ENCODE results near the gene GARNL3. TPM values are rescaled to one million over a fixed set of nuclear protein-coding genes. Genes with fewer than 3 reads are reported as not detected.
A peak's percentile ranks its signal among the peaks of the same experiment; 100 is the strongest.

GARNL3 gene
- total RNA-seq, 2 experiments from 2014 or later: 1.6 to 2.0 TPM

DNA sequence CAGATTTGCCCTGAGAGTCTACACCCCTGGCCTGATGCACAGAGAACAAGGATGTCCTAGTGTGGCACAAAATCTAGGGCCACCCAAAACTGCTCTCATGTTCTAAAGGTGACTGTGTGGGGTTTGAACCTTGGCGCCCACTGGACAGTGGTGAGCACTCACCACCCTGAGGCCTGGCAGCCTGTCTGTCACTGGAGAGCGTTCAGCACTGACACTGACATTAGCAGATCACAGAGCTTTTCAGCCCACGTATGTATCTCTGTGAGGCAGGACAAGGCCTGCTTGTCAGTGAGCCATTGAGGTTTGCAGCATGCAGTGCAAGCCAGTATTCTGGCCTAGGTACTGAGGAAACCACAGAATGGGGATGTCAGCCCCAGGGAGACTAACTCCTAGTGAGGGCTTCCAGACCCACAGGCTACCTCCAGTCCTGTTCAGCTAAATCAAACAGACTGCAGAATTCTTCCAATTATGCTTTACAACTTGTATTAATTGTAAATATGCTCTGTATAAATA, 93.5 kb downstream of the GARNL3 start:
- CTCF ChIA-PET: interaction anchor here (0.8 kb wide), 1 partner anchor 42 kb away, joined by 3 read pairs; no protein-coding TSS in a partner anchor
- Mint-ChIP-seq H3K27ac (no peak overlapping the region), H3K4me3 (no peak overlapping the region)

DNA sequence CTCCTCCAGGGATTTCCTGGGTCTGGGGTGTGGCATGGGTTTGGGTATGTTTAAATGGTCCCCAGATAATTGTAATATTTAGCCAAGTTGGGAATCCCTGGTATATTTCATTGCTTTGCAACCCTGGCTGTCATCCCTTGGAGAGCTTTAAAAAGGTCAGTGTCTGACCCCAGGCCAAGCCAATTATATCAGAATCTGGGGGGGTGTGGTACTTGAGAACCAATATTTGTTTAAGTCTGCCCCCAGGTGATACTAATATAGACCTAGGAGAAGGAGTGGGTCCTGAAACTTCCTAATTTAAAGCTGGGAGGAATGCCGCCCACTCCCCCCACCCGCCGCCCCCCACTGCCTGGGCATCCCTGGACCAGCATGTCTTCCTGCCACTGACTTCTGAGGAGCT, 94.2 kb downstream of the GARNL3 start:
- ChIA-PET CTCF (no interaction called here), POLR2A (interaction anchor here (0.5 kb wide), 1 partner anchor 30 kb away, joined by 9 read pairs; no protein-coding TSS in a partner anchor)
- no peak overlapping the region for H3K4me3 Mint-ChIP-seq
- peaks cover 7% of the 10 kb centered on the region for H3K4me1 Mint-ChIP-seq
- no peaks in the 10 kb centered on the region for H3K36me3 Mint-ChIP-seq (ENCODE audit: low read depth)
- peaks cover 31% of the 10 kb centered on the region for H3K27me3 Mint-ChIP-seq
- no peaks in the 10 kb centered on the region for H3K9me3 Mint-ChIP-seq
- no peak for DNase-seq
- H3K27ac Mint-ChIP-seq: no peak overlapping the region

More for the DNA sequence above, 93.5 kb downstream of the GARNL3 start:
- DNase-seq: no peak
- Mint-ChIP-seq H3K27me3 (peaks cover 32% of the 10 kb centered on the region), H3K4me1 (peaks cover 7% of the 10 kb centered on the region), H3K9me3 (no peaks in the 10 kb centered on the region), H3K36me3 (ENCODE audit: low read depth) (no peaks in the 10 kb centered on the region)
- POLR2A ChIA-PET: no interaction called here

DNA sequence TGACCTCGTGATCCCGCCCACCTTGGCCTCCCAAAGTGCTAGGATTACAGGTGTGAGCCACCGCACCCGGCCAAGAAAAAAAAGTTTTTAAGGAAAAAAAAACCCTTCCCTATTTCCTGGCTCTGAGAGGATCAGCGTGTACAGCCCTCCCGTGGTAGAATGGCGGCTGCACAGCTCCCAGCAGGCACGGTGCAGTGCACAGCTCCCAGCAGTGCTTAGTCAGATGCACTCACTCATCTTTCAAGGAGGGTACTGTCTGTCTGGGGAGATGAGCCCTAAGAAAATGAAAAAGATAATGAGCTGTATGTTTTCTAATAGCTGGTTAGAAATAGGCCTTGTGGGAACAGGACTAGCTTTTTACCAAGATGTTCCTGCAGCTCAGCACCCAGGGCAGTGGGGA, 95.7 kb downstream of the GARNL3 start:
- Mint-ChIP-seq H3K27me3 (peaks cover 32% of the 10 kb centered on the region), H3K9me3 (no peaks in the 10 kb centered on the region), H3K36me3 (ENCODE audit: low read depth) (no peaks in the 10 kb centered on the region), H3K27ac (no peak overlapping the region), H3K4me1 (peaks cover 7% of the 10 kb centered on the region), H3K4me3 (no peak overlapping the region)
- ChIA-PET POLR2A (interaction anchor here (0.5 kb wide), 1 partner anchor 89 kb away, joined by 3 read pairs; no protein-coding TSS in a partner anchor), CTCF (interaction anchor here (0.7 to 1.4 kb wide), 3 partner anchors 9 to 1441 kb away, joined by 3 to 8 read pairs (median 3); partner anchors contain the start of gene SLC2A8)
- no peak for DNase-seq

DNA sequence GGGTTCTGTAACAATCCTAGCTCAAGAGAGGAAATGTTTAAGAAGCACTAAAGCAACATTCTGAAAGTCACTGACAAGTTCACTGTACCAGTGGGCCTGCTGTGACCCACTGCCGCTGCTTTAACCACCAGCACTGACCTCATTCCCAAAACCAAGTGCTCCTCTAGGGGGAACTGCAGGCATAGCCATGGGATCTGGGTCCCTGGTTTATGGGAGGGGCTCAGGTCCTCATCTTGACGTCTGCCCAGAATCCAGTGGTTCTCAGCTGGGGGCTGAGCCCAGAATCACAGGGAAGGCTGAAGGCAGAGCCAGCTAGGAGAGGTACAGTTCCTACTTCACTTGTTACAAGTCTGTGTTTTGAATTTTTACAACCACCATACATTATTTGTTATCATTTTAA, 96.3 kb downstream of the GARNL3 start:
- Mint-ChIP-seq H3K27me3 (peaks cover 27% of the 10 kb centered on the region), H3K27ac (no peak overlapping the region), H3K9me3 (no peaks in the 10 kb centered on the region), H3K4me3 (no peak overlapping the region), H3K36me3 (ENCODE audit: low read depth) (no peaks in the 10 kb centered on the region), H3K4me1 (peaks cover 7% of the 10 kb centered on the region)
- no peak for DNase-seq
- CTCF ChIA-PET: interaction anchor here (1.1 to 1.4 kb wide), 2 partner anchors 9 to 36 kb away, joined by 3 to 8 read pairs; partner anchors contain the start of gene SLC2A8
- POLR2A ChIA-PET: no interaction called here

DNA sequence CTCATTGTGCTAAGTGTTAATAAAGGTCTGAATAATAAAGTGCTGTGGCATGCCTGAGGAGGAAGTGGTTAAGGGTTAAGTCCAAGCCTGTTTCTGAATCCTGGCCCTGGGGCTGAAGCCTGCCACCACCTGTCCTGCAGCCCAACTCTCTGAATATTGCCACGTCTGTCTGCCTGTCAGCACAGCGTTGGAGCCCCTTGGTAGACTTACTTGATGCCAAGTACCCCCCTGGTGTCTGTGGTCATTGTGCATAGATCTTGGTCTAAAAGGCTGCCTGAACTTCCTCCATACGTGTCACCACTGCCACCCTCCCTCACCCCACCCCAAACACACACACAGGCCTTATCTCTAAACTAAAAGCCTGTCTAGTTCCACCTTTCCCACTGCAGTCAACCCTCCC, 97.0 kb downstream of the GARNL3 start:
- Mint-ChIP-seq H3K27me3 (peaks cover 22% of the 10 kb centered on the region), H3K9me3 (no peaks in the 10 kb centered on the region), H3K4me1 (peaks cover 7% of the 10 kb centered on the region), H3K36me3 (ENCODE audit: low read depth) (no peaks in the 10 kb centered on the region), H3K27ac (peak overlapping the region; percentile 52), H3K4me3 (no peak overlapping the region)
- POLR2A ChIA-PET: no interaction called here
- CTCF ChIA-PET: no interaction called here
- DNase-seq: no peak

DNA sequence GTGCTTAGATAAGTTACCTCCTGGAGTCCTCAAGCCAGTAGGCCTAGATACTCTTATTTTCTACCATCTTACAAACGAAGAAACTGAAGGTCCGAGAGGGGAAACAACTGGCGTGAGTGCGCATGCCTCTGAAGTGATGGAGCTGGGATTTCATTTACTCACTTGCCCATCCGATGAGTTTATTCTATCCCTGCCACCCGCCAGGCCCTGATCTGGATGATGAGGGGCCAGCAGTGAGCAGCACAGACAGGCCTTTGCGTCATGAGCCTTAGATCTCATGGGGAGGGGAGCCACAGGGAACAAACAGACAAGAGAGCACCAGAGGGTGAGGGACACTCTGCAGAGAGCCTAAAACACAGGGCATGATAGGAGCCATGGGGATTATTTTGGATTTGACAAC, 98.3 kb downstream of the GARNL3 start:
- POLR2A ChIA-PET: no interaction called here
- Mint-ChIP-seq H3K27ac (no peak overlapping the region), H3K27me3 (peaks cover 23% of the 10 kb centered on the region), H3K9me3 (no peaks in the 10 kb centered on the region), H3K4me1 (peaks cover 7% of the 10 kb centered on the region), H3K36me3 (ENCODE audit: low read depth) (no peaks in the 10 kb centered on the region), H3K4me3 (no peak overlapping the region)
- CTCF ChIA-PET: no interaction called here
- no peak for DNase-seq

DNA sequence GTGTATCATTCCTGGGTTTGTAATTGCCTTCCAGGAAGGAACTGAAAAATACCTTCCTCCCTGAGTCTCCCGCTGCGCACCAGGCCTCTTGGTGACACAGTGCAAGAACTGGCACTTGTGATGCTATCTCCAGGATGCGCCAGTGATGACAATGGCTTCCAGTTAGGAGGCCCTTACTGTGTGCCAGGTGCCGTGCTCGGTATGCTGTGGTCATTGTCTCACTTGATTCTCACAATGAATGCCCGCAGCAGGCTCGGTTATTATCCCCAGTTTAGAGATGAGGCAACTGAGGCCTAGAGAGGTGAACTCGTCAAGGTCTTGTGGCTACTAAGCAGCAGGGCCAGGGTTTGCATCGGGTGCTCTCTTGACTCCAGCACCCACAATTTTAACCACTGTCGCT, 100.9 kb downstream of the GARNL3 start:
- Mint-ChIP-seq H3K4me1 (peaks cover 7% of the 10 kb centered on the region), H3K9me3 (no peaks in the 10 kb centered on the region), H3K36me3 (ENCODE audit: low read depth) (no peaks in the 10 kb centered on the region), H3K27ac (no peak overlapping the region), H3K4me3 (no peak overlapping the region), H3K27me3 (peaks cover 39% of the 10 kb centered on the region)
- ChIA-PET POLR2A (no interaction called here), CTCF (no interaction called here)
- no peak for DNase-seq

DNA sequence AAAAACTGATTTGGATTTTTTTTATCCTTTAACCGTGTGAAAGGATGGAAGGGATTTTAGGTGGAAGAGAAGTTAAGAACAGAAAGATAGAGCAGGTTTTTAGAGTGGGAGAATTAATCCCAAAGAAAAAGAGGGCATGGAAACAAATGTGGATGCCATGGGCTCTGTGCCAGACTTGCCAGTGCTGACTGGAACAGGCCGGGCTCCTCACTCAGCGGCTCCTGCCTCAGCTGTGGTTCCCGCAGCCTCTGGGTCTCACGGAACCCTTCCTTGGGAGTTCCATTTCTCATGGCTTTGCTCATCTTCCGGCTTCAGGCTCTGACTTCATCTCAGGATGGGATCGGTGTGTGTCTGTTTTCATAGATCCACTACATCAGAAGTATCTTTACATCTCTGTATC, 102.0 kb downstream of the GARNL3 start:
- DNase-seq: no peak
- peaks cover 3% of the 10 kb centered on the region for H3K4me1 Mint-ChIP-seq
- ChIA-PET POLR2A (no interaction called here), CTCF (interaction anchor here (0.6 kb wide), 1 partner anchor 15 kb away, joined by 3 read pairs; no protein-coding TSS in a partner anchor)
- no peak overlapping the region for H3K27ac Mint-ChIP-seq
- H3K27me3 Mint-ChIP-seq: peaks cover 48% of the 10 kb centered on the region
- H3K9me3 Mint-ChIP-seq: no peaks in the 10 kb centered on the region
- H3K4me3 Mint-ChIP-seq: no peak overlapping the region
- no peaks in the 10 kb centered on the region for H3K36me3 Mint-ChIP-seq (ENCODE audit: low read depth)

DNA sequence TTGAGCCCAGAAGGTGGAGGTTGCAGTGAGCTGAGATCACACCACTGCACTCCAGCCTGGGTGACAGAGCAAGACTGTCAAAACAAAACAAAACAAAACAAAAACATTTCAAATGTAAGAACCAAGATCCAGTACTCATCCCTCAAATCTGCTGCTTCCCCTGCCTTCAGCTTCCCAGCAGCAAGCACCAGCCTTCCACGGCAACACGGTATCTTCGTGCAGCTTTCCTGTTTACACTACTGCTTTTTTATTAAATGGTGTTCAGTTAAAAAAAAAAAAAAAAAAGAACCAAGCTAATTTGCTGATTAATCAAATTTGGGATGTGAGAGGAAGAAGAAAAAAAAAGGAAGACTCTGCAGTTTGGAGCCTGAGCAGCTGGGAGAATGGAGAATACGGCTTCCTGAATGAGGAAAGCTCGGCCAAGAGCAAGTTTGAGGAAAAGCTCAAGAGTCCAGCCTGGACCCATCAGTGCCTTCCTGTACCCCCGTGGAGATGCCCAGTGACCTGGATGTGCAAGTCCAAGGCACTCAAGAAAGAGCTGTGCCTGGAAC, 104.4 kb downstream of the GARNL3 start:
- Mint-ChIP-seq H3K4me1 (no peaks in the 10 kb centered on the region), H3K27ac (no peak overlapping the region), H3K36me3 (ENCODE audit: low read depth) (no peaks in the 10 kb centered on the region), H3K4me3 (no peak overlapping the region), H3K27me3 (peaks cover 59% of the 10 kb centered on the region), H3K9me3 (no peaks in the 10 kb centered on the region)
- CTCF ChIA-PET: interaction anchor here (0.6 to 2.1 kb wide), 6 partner anchors 8 to 481 kb away, joined by 3 to 8 read pairs (median 4); no protein-coding TSS in a partner anchor
- DNase-seq: no peak
- POLR2A ChIA-PET: no interaction called here

DNA sequence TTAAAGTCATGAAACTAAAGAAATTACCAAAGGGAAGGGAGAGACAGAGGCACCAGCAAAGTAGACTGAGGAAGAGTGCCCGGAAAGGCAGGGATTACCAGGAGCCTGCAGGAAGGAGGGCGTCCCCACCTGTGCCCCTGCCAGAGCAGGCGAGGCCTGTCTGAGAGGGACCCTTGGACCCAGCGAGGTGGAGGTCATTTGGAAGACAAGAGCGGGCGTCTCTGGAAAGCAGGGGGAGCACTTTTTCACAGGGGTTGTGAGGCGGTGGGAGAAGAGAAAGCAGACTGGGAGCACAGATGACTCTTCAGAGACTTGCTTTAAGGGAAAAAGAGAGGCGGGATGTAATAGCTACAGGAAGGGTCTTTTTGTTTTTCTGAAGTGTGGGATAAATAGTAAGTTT, 104.9 kb downstream of the GARNL3 start:
- H3K27me3 Mint-ChIP-seq: peaks cover 59% of the 10 kb centered on the region
- CTCF ChIA-PET: interaction anchor here (0.6 to 2.1 kb wide), 5 partner anchors 9 to 482 kb away, joined by 3 to 8 read pairs (median 4); no protein-coding TSS in a partner anchor
- H3K4me1 Mint-ChIP-seq: no peaks in the 10 kb centered on the region
- no peak overlapping the region for H3K4me3 Mint-ChIP-seq
- no peaks in the 10 kb centered on the region for H3K36me3 Mint-ChIP-seq (ENCODE audit: low read depth)
- H3K9me3 Mint-ChIP-seq: no peaks in the 10 kb centered on the region
- POLR2A ChIA-PET: no interaction called here
- DNase-seq: no peak
- H3K27ac Mint-ChIP-seq: peak overlapping the region; percentile 48

DNA sequence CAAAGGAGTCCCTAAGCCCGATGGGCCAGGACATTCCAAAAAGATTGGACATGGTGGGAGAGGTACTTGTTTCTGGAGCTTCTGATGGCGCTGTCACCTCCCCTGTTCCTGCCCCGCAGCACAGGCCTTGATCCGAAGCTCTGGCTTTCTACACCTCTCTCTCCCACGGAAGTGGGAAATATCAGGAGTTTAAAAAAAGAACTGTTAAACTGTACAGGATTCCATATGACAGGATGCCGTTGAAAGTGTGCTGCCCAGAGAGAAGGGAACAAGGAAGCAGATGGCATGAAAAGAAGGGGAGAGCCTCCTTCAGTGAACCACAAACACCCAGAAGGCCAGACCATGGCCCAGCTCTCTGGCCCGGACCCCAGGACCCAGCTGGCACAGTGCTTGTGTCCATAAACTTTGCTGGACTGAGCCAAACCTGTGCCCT, 105.6 kb downstream of the GARNL3 start:
- CTCF ChIA-PET: interaction anchor here (2.1 kb wide), 1 partner anchor 10 kb away, joined by 8 read pairs; no protein-coding TSS in a partner anchor
- no peaks in the 10 kb centered on the region for H3K36me3 Mint-ChIP-seq (ENCODE audit: low read depth)
- POLR2A ChIA-PET: no interaction called here
- H3K27me3 Mint-ChIP-seq: peaks cover 64% of the 10 kb centered on the region
- no peaks in the 10 kb centered on the region for H3K4me1 Mint-ChIP-seq
- H3K27ac Mint-ChIP-seq: no peak overlapping the region
- H3K4me3 Mint-ChIP-seq: no peak overlapping the region
- no peak for DNase-seq
- no peaks in the 10 kb centered on the region for H3K9me3 Mint-ChIP-seq

DNA sequence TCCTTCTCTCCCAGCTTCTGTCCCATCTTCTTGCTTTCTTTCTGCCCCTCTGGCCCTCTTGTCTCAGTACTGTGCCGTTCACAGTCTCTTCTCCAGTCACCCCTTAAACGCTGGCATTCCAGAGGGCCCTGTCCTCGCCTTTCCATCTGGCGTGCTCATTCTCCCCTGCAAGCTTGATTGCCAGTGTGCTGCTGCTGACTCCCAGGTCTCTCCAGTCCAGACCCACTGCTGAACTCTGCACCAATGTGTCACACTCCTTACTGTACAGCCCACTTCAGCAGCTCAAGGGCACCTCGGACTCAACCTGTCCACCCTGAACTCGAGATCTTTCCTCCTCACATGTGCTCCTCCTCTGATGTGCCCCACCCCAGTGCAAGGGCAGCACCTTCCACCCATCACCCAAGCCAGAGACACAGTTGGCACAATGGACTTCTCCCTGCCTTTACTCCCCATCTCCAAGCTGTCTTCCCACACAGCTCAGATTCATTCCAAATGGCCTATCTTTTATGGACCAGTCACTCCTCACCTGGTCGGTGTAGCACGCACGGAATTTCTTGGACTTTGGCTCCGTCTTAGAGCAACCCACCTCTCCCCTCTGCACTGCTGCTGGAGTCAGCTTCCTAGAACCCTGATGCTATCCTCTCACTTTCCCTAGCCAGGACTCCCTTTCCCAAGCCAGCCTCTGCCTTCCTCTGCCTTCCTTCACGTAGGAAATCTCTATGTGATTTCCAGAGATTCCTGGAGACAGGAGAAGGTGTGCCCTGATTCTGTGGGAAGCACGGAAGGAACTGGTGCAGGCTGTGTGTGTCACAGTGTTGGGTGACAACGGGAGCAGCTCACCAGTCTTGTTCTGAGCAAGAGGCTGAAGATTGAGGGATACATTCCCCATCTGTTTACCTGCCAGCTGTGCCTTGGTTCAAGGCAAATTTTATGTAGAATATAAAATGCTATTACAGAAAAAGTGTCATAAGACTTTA, 106.4 kb downstream of the GARNL3 start:
- POLR2A ChIA-PET: no interaction called here
- Mint-ChIP-seq H3K27me3 (peaks cover 72% of the 10 kb centered on the region), H3K9me3 (no peaks in the 10 kb centered on the region), H3K36me3 (ENCODE audit: low read depth) (no peaks in the 10 kb centered on the region), H3K4me3 (no peak overlapping the region), H3K4me1 (no peaks in the 10 kb centered on the region), H3K27ac (no peak overlapping the region)
- CTCF ChIA-PET: interaction anchor here (2.1 kb wide), 1 partner anchor 11 kb away, joined by 8 read pairs; no protein-coding TSS in a partner anchor
- no peak for DNase-seq

DNA sequence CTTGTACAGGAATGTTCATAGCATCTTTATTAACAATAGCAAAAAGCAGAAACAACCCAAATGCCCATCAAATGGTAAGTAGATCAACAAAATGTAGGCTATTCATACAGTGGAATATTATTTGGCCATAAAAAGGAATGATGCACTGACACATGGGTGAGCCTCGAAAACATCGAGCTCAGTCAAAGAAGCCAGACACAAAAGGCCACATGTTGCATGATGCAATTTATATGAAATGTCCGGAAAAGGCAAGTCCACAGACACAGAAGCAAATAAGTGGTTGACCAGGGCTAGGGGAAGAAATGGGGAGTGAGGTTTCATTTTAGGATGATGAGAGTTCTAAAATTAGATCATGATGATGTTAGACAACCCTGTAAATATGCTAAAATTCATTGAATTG, 115.9 kb downstream of the GARNL3 start:
- Mint-ChIP-seq H3K27me3 (peaks cover 69% of the 10 kb centered on the region), H3K36me3 (ENCODE audit: low read depth) (no peaks in the 10 kb centered on the region), H3K4me1 (no peaks in the 10 kb centered on the region), H3K9me3 (peaks cover 7% of the 10 kb centered on the region), H3K4me3 (no peak overlapping the region), H3K27ac (no peak overlapping the region)
- DNase-seq: no peak
- ChIA-PET POLR2A (no interaction called here), CTCF (interaction anchor here (0.6 to 0.7 kb wide), 2 partner anchors 65 to 240 kb away, joined by 3 to 6 read pairs; no protein-coding TSS in a partner anchor)

Measured in activated CD4-positive, alpha-beta T cell treated with anti-CD3 and anti-CD28 coated beads, Interleukin-2, amount 10 ng/mL, durations not matched to agents 7 days and 5 days (primary cell).